ENCODE results near the gene ZKSCAN8. TPM values are rescaled to one million over a fixed set of nuclear protein-coding genes. Genes with fewer than 3 reads are reported as not detected.
A peak's percentile ranks its signal among the peaks of the same experiment; 100 is the strongest.

The ZKSCAN8 gene
- total and polyA plus RNA-seq, 2 donors (not counting 1 experiment from before 2014, with no cell fraction given), result 10.9 to 52.8 TPM

- peak overlapping the region; percentile 95 for H3K4me3 Mint-ChIP-seq
- intact Hi-C loops (cut with micrococcal nuclease), result loop anchor here (1.0 to 2.0 kb wide), 6 partner anchors 20 to 252 kb away; partner anchors contain the start of genes ZKSCAN8 and ZSCAN16
- no peaks in the 10 kb centered on the region for H4K20me1 ChIP-seq (ENCODE audit: control insufficient read depth, insufficient read depth, low read length, poor library complexity, severe bottlenecking)
- peak overlapping the region; percentile 87 to 93 for H3K27ac ChIP-seq (ENCODE audit: low read length in 2 of 2)
- H3K4me3 ChIP-seq (ENCODE audit: control extremely low read depth in 1 of 5, extremely low read depth in 1 of 5, insufficient read depth in 1 of 5, low read depth in 2 of 5, low read length in 4 of 5), result peak overlapping the region; percentile 69 to 78 (median 74)
- H2AFZ ChIP-seq (ENCODE audit: insufficient read depth, low read depth, low read length, poor library complexity, severe bottlenecking), result peak overlapping the region; percentile 95
- H3K9me3 Mint-ChIP-seq (ENCODE audit: insufficient read depth), result no peaks in the 10 kb centered on the region
- DNase-seq (peak; percentile 92), ATAC-seq (ENCODE audit: low read depth) (peak; percentile 97)
- WGBS (ENCODE audit: insufficient coverage), result under 1% methylated on average over 54 of the region's 54 CpGs
- no peaks in the 10 kb centered on the region for H3K79me2 ChIP-seq (ENCODE audit: control insufficient read depth, insufficient read depth, low read length)
- no peaks in the 10 kb centered on the region for H3K9me3 ChIP-seq (ENCODE audit: control extremely low read depth in 1 of 3, control insufficient read depth in 2 of 3, insufficient read depth in 1 of 3, low read length in 2 of 3)
- no peaks in the 10 kb centered on the region for H3K27me3 ChIP-seq (replicated peaks in 1 of 4; ENCODE audit: control extremely low read depth in 1 of 4, control insufficient read depth in 3 of 4, insufficient read depth in 4 of 4, low read length in 3 of 4)
- ChIA-PET POLR2A (interaction anchor here (0.6 to 1.9 kb wide), 13 partner anchors 11 to 973 kb away, joined by 3 to 12 read pairs (median 4); partner anchors contain the start of genes ZKSCAN4, ZKSCAN8, ZNF165 and ZSCAN16), CTCF (interaction anchor here (0.9 to 2.7 kb wide), 17 partner anchors 10 to 927 kb away, joined by 3 to 25 read pairs (median 5); partner anchors contain the start of genes ZKSCAN3, ZKSCAN4, ZKSCAN8 and ZSCAN16)
- peak overlapping the region; percentile 96 for H3K27ac Mint-ChIP-seq
- H3K9ac ChIP-seq (ENCODE audit: low read length), result peak overlapping the region; percentile 84
- no peak for TF ChIP-seq EZH2 (IDR thresholded peaks at IDR 0.05; ENCODE audit: borderline replicate concordance, insufficient read depth, low read depth, low read length, poor library complexity, severe bottlenecking)
- TF ChIP-seq, protein P1, sequence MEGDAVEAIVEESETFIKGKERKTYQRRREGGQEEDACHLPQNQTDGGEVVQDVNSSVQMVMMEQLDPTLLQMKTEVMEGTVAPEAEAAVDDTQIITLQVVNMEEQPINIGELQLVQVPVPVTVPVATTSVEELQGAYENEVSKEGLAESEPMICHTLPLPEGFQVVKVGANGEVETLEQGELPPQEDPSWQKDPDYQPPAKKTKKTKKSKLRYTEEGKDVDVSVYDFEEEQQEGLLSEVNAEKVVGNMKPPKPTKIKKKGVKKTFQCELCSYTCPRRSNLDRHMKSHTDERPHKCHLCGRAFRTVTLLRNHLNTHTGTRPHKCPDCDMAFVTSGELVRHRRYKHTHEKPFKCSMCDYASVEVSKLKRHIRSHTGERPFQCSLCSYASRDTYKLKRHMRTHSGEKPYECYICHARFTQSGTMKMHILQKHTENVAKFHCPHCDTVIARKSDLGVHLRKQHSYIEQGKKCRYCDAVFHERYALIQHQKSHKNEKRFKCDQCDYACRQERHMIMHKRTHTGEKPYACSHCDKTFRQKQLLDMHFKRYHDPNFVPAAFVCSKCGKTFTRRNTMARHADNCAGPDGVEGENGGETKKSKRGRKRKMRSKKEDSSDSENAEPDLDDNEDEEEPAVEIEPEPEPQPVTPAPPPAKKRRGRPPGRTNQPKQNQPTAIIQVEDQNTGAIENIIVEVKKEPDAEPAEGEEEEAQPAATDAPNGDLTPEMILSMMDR (IDR thresholded peaks at IDR 0.05), result peak; percentile 79
- peaks cover 5 to 7% of the 10 kb centered on the region in 2 donors for H3K4me1 ChIP-seq (ENCODE audit: control insufficient read depth in 2 of 2, insufficient read depth in 2 of 2, low read length in 2 of 2)
- peaks cover 13% of the 10 kb centered on the region for H3K4me1 Mint-ChIP-seq
- no peaks in the 10 kb centered on the region for H3K36me3 ChIP-seq (replicated peaks in 1 of 2; ENCODE audit: control extremely low read depth in 1 of 2, control insufficient read depth in 1 of 2, extremely low read depth in 1 of 2, insufficient read depth in 2 of 2, low read length in 1 of 2)
- H3K4me2 ChIP-seq (replicated peaks; ENCODE audit: low read depth, low read length, poor library complexity, severe bottlenecking), result peak overlapping the region; percentile 83
- peaks cover 4% of the 10 kb centered on the region for H3K27me3 Mint-ChIP-seq
Measured at GRCh38 chr6:28104392-28105244, 37.1 kb upstream of the ZKSCAN8 start.
